ENCODE measurements around the gene RIIAD1.
"Not testable (repeated sequence)": the region's sequence is repeated elsewhere in the genome, so short reads cannot be mapped to it uniquely, and the experiment has no call there.

DNA sequence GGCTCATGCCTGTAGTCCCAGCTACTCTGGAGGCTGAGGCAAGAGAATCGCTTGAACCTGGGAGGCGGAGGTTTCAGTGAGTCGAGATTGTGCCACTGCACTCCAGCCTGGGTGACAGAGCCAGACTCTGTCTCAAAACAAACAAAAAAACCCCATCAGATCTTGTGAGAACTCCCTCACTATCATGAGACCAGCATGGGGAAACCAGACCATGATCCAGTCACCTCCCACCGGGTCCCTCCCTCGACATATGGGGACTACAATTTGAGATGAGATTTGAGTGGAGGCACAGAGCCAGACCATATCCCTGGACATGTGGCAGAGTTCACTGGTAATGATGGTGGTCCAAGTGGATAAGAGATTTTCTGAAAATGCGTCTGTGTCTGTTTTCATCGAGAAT lies 38.4 kb upstream of the RIIAD1 start:
- TF ChIP-seq, protein P1, sequence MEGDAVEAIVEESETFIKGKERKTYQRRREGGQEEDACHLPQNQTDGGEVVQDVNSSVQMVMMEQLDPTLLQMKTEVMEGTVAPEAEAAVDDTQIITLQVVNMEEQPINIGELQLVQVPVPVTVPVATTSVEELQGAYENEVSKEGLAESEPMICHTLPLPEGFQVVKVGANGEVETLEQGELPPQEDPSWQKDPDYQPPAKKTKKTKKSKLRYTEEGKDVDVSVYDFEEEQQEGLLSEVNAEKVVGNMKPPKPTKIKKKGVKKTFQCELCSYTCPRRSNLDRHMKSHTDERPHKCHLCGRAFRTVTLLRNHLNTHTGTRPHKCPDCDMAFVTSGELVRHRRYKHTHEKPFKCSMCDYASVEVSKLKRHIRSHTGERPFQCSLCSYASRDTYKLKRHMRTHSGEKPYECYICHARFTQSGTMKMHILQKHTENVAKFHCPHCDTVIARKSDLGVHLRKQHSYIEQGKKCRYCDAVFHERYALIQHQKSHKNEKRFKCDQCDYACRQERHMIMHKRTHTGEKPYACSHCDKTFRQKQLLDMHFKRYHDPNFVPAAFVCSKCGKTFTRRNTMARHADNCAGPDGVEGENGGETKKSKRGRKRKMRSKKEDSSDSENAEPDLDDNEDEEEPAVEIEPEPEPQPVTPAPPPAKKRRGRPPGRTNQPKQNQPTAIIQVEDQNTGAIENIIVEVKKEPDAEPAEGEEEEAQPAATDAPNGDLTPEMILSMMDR (IDR thresholded peaks at IDR 0.05), result not testable (repeated sequence)
- TF ChIP-seq, protein P2, sequence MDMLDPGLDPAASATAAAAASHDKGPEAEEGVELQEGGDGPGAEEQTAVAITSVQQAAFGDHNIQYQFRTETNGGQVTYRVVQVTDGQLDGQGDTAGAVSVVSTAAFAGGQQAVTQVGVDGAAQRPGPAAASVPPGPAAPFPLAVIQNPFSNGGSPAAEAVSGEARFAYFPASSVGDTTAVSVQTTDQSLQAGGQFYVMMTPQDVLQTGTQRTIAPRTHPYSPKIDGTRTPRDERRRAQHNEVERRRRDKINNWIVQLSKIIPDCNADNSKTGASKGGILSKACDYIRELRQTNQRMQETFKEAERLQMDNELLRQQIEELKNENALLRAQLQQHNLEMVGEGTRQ (CRISPR knock-in tag; IDR thresholded peaks at IDR 0.05), result not testable (repeated sequence)
- not testable (repeated sequence) for TF ChIP-seq CREM, JUN, GABPB1 (CRISPR knock-in tag; IDR thresholded peaks at IDR 0.05)
- TF ChIP-seq, protein P3, sequence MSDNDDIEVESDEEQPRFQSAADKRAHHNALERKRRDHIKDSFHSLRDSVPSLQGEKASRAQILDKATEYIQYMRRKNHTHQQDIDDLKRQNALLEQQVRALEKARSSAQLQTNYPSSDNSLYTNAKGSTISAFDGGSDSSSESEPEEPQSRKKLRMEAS (CRISPR knock-in tag; IDR thresholded peaks at IDR 0.05), result not testable (repeated sequence)
